GM23248 (cell line): ENCODE measurements around the gene RPS6KB2. TPM values are rescaled to one million over a fixed set of nuclear protein-coding genes. Genes with fewer than 3 reads are reported as not detected.
A peak's percentile ranks its signal among the peaks of the same experiment; 100 is the strongest.

Experiments
- DNase-seq: peaks from one replicate; pipeline ENCODE4 v3.0.0-alpha.2; 2015
- H2AFZ ChIP-seq: fragments of 200-600 bp; sonication (generic); 2 replicates; pipeline ENCODE4 v1.6.1; 2016; ENCODE audit warnings: antibody characterized with exemption
- H3F3A ChIP-seq: fragments of 200-600 bp; sonication (generic); 2 replicates; pipeline ENCODE4 v1.6.1; 2016; ENCODE audit warnings: mild to moderate bottlenecking, antibody characterized with exemption, mixed run types; ENCODE audit not compliant: insufficient read depth
- H3K27ac ChIP-seq: fragments of 200-600 bp; sonication (generic); 2 replicates; pipeline ENCODE4 v1.5.1; 2016; ENCODE audit warnings: mild to moderate bottlenecking
- H3K27me3 ChIP-seq: fragments of 200-600 bp; sonication (generic); replicated peaks from 2 replicates; pipeline ENCODE4 v1.6.1; 2016; ENCODE audit warnings: mild to moderate bottlenecking; ENCODE audit not compliant: insufficient read depth
- H3K36me3 ChIP-seq: fragments of 200-600 bp; sonication (generic); 2 replicates; pipeline ENCODE4 v1.6.1; 2016; ENCODE audit warnings: low read depth, mild to moderate bottlenecking
- H3K4me1 ChIP-seq: fragments of 200-600 bp; sonication (generic); 2 replicates; pipeline ENCODE4 v1.6.1; 2016; ENCODE audit warnings: mild to moderate bottlenecking; ENCODE audit not compliant: insufficient read depth
- H3K4me2 ChIP-seq: fragments of 200-600 bp; sonication (generic); one replicate; pipeline ENCODE4 v1.6.1; 2016; ENCODE audit warnings: mild to moderate bottlenecking; ENCODE audit not compliant: unreplicated experiment
- H3K4me3 ChIP-seq: fragments of 200-600 bp; sonication (generic); 2 replicates; pipeline ENCODE4 v1.5.1; 2016; ENCODE audit warnings: mild to moderate bottlenecking
- H3K79me2 ChIP-seq: fragments of 200-600 bp; sonication (generic); 2 replicates; pipeline ENCODE4 v1.6.1; 2016; ENCODE audit warnings: mild to moderate bottlenecking; ENCODE audit not compliant: insufficient read depth
- H3K9ac ChIP-seq: fragments of 200-600 bp; sonication (generic); 2 replicates; pipeline ENCODE4 v1.6.1; 2016; ENCODE audit warnings: mild to moderate bottlenecking
- H3K9me2 ChIP-seq: fragments of 200-600 bp; sonication (generic); 2 replicates; pipeline ENCODE4 v1.6.1; 2016; ENCODE audit warnings: mixed run types, mild to moderate bottlenecking, moderate library complexity; ENCODE audit not compliant: insufficient read depth
- H3K9me3 ChIP-seq: fragments of 200-600 bp; sonication (generic); one replicate; pipeline ENCODE4 v1.6.1; 2017; ENCODE audit warnings: low read depth
- H4K20me1 ChIP-seq: fragments of 200-600 bp; sonication (generic); 2 replicates; pipeline ENCODE4 v1.6.0; 2016; ENCODE audit not compliant: insufficient read depth
- EZH2 ChIP-seq: fragments of 200-600 bp; sonication (generic); IDR thresholded peaks from 2 replicates; pipeline ENCODE4 v1.6.1; 2018; ENCODE audit warnings: antibody characterized with exemption, mild to moderate bottlenecking; ENCODE audit not compliant: insufficient read depth, poor library complexity, severe bottlenecking
- EZH2phosphoT487 ChIP-seq: fragments of 200-600 bp; sonication (generic); IDR thresholded peaks from 2 replicates; pipeline ENCODE4 v1.6.1; 2018; ENCODE audit warnings: antibody characterized with exemption, moderate library complexity, mild to moderate bottlenecking, low read depth; ENCODE audit not compliant: insufficient read depth
- WGBS, 2 experiments: methylation state at CpG; one replicate each; pipeline ENCODE4 v1.1.6; 2015 to 2017; ENCODE audit warnings: low lambda C conversion rate in 2 of 2, low coverage in 1 of 2; ENCODE audit errors: missing lambda C conversion rate in 2 of 2; 5-methylcytosine and 5-hydroxymethylcytosine counted together
- in situ Hi-C: fragments of 300-500 bp; cut with MboI; formaldehyde crosslinking; loops from 2 replicates; pipeline ENCODE4 v1.15.0; 2020
- polyA plus RNA-seq: library from polyadenylated mRNA; unstranded; fragments of >200 nt; fragmentation: Nextera tagmentation; extraction: Ambion mirVana; gene quantifications from 2 replicates; pipeline ENCODE4 v1.2.1, GENCODE V29; 2016
- total RNA-seq: library from RNA; depleted of rRNA; stranded (reverse); fragments of >200 nt; shearing (Covaris generic); gene quantifications from 2 replicates; pipeline ENCODE4 v1.2.3, GENCODE V29; 2014

The RPS6KB2 gene
- total and polyA plus RNA-seq, 2 experiments from 2014 or later, result 52.3 to 68.0 TPM

- Histone ChIP-seq H3K27ac (no peak overlapping the region), H3K9ac (no peak overlapping the region), H3K4me3 (no peak overlapping the region), H4K20me1 (no peaks in the 10 kb centered on the region), H3K27me3 (no peaks in the 10 kb centered on the region), H3K9me2 (no peaks in the 10 kb centered on the region), H3K79me2 (no peaks in the 10 kb centered on the region), H3K4me2 (no peak overlapping the region), H3K9me3 (no peaks in the 10 kb centered on the region), H3K36me3 (no peaks in the 10 kb centered on the region), H3F3A (0 out of 2 replicates have a peak, but pooled peaks cover 7% of the 10 kb centered on the region), H3K4me1 (peaks cover 43% of the 10 kb centered on the region), H2AFZ (no peak overlapping the region)
- no peak for DNase-seq
- no peak for TF ChIP-seq EZH2
- TF ChIP-seq EZH2phosphoT487, result no peak
- in situ Hi-C loops, result no loop called here
- 88 to 93% methylated on average over 13 of the region's 13 CpGs for WGBS, 2 experiments
These were observed 46.9 kb upstream of the RPS6KB2 start for GRCh38 chr11:67381244-67381972.

GRCh38 chr11:67382276-67383136, 45.8 kb upstream of the RPS6KB2 start:
- TF ChIP-seq EZH2 (no peak), EZH2phosphoT487 (no peak)
- Histone ChIP-seq H3K27me3 (no peaks in the 10 kb centered on the region), H3K79me2 (no peaks in the 10 kb centered on the region), H3F3A (0 out of 2 replicates have a peak, but pooled peaks cover 7% of the 10 kb centered on the region), H3K9me3 (no peaks in the 10 kb centered on the region), H3K4me1 (peaks cover 41% of the 10 kb centered on the region), H3K4me3 (no peak overlapping the region), H3K27ac (no peak overlapping the region), H4K20me1 (no peaks in the 10 kb centered on the region), H3K36me3 (no peaks in the 10 kb centered on the region), H3K9me2 (no peaks in the 10 kb centered on the region), H3K9ac (no peak overlapping the region), H3K4me2 (no peak overlapping the region), H2AFZ (no peak overlapping the region)
- DNase-seq, result peak; percentile 86
- in situ Hi-C loops, result no loop called here
- WGBS, 2 experiments, result 33% methylated on average over 16 of the region's 16 CpGs

DNA sequence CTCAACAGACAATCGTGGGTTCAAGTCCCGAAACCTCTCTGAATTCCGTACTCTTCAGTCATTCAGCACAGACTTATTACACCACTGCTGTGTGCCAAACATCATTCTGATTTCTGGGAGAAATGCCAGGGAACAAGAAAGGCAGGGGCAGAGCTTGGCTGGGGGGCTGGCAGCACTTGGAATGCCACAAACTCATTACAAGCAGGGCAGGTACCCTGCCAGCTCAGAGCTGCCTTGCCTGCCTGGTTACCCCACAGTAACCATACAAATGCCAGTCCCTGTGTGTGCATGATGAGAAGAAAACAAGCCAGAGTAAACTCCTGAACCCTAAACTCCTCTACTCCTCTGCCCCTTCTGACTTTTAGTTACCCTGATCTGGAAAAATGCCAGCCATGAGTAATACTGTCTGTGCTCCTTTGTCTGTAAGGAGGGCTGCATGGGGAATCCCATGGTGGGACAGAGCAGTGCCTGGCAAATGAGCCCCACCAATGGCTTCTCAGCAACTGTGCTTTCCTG, 43.4 kb upstream of the RPS6KB2 start:
- TF ChIP-seq EZH2 (no peak), EZH2phosphoT487 (no peak)
- WGBS, 2 experiments, result 30 to 35% methylated on average over 3 of the region's 3 CpGs
- no peaks in the 10 kb centered on the region for H3K36me3 ChIP-seq
- no peak overlapping the region for H2AFZ ChIP-seq
- H4K20me1 ChIP-seq, result no peaks in the 10 kb centered on the region
- in situ Hi-C loops, result no loop called here
- H3K4me2 ChIP-seq, result no peak overlapping the region
- no peaks in the 10 kb centered on the region for H3K9me2 ChIP-seq
- peaks cover 20% of the 10 kb centered on the region for H3K4me1 ChIP-seq
- no peak overlapping the region for H3K9ac ChIP-seq
- H3K27ac ChIP-seq, result no peak overlapping the region
- 0 out of 2 replicates have a peak, but pooled peaks cover 7% of the 10 kb centered on the region for H3F3A ChIP-seq
- DNase-seq, result peak; percentile 68
- H3K27me3 ChIP-seq, result no peaks in the 10 kb centered on the region
- H3K9me3 ChIP-seq, result no peaks in the 10 kb centered on the region
- no peak overlapping the region for H3K4me3 ChIP-seq
- H3K79me2 ChIP-seq, result 0 out of 2 replicates have a peak, but pooled peaks cover 3% of the 10 kb centered on the region

DNA sequence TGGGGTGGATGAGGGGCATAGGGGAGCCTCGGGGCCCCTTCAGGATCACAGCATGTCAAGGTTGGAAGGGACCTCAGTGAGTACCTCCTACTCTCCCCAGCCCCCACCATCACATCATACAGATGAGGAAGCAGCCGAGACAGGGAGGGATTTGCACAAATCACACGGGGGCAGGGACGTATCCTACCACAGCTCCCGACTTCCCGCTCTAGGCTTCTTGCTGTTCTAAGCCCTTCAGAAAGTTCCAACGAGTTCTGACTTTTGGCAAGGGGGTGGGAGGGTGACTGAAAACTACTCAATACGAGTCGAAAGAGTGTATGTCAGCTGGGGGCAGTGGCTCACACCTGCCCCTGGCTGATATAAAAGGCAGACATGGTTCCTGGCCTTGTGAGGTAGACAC, 41.2 kb upstream of the RPS6KB2 start:
- H3K27me3 ChIP-seq, result no peaks in the 10 kb centered on the region
- WGBS, 2 experiments, result 43% methylated on average over 9 of the region's 9 CpGs
- no peak overlapping the region for H3K4me2 ChIP-seq
- H3K27ac ChIP-seq, result no peak overlapping the region
- H3K9me2 ChIP-seq, result no peaks in the 10 kb centered on the region
- 0 out of 2 replicates have a peak, but pooled peaks cover 7% of the 10 kb centered on the region for H3F3A ChIP-seq
- H3K79me2 ChIP-seq, result peaks cover 16% of the 10 kb centered on the region
- H4K20me1 ChIP-seq, result no peaks in the 10 kb centered on the region
- no peaks in the 10 kb centered on the region for H3K36me3 ChIP-seq
- no peaks in the 10 kb centered on the region for H3K9me3 ChIP-seq
- in situ Hi-C loops, result no loop called here
- no peak for TF ChIP-seq EZH2phosphoT487
- no peak for TF ChIP-seq EZH2
- peaks cover 14% of the 10 kb centered on the region for H3K4me1 ChIP-seq
- no peak for DNase-seq
- H3K4me3 ChIP-seq, result no peak overlapping the region
- H2AFZ ChIP-seq, result no peak overlapping the region
- H3K9ac ChIP-seq, result no peak overlapping the region
